CD4-positive, alpha-beta memory T cell (primary cell): ENCODE data around the gene LGI1. TPM values are rescaled to one million over a fixed set of nuclear protein-coding genes. Genes with fewer than 3 reads are reported as not detected.

Experiments used
- CTCF ChIA-PET: fragments of 350-600 bp; sonication (Branson Sonifier 250); formaldehyde crosslinking; loops from one replicate; lab custom pipeline; 2021; ENCODE audit warnings: inconsistent platforms; ENCODE audit not compliant: partially characterized antibody; lab: Charles Lee
- POLR2A ChIA-PET: fragments of 350-600 bp; sonication (Branson Sonifier 250); formaldehyde crosslinking; loops from one replicate; lab custom pipeline; 2021; ENCODE audit not compliant: partially characterized antibody; lab: Charles Lee
- DNase-seq, 5 donors: peaks; one replicate each; pipeline versions ENCODE4 v3.0.0 to v3.0.0-alpha.2; 2020 to 2022; ENCODE audit warnings: mixed read lengths in 1 of 5
- H3K27ac ChIP-seq: one replicate; pipeline ENCODE4 v1.7.0; 2013; ENCODE audit warnings: low read depth, low read length
- H3K27me3 ChIP-seq: 2 replicates; pipeline ENCODE4 v1.7.0; 2013; ENCODE audit warnings: mild to moderate bottlenecking, low read length, moderate library complexity; ENCODE audit not compliant: insufficient read depth
- H3K36me3 ChIP-seq: 2 replicates; pipeline ENCODE4 v1.7.0; 2013; ENCODE audit warnings: mild to moderate bottlenecking, low read length, moderate library complexity; ENCODE audit not compliant: insufficient read depth
- H3K4me1 ChIP-seq: 2 replicates; pipeline ENCODE4 v1.7.0; 2013; ENCODE audit warnings: mild to moderate bottlenecking, low read length, moderate library complexity; ENCODE audit not compliant: insufficient read depth
- H3K4me3 ChIP-seq, 2 donors: one replicate each; pipeline ENCODE4 v1.7.0; 2013; ENCODE audit warnings: low read length in 2 of 2, mild to moderate bottlenecking in 1 of 2
- H3K9me3 ChIP-seq, 2 donors: one replicate each; pipeline ENCODE4 v1.7.0; 2013; ENCODE audit warnings: low read length in 2 of 2, control low read depth in 1 of 2; ENCODE audit not compliant: control insufficient read depth in 1 of 2
- H3K27ac Mint-ChIP-seq, 7 donors: one replicate each; pipeline ENCODE4 v1.8.0; 2020 to 2021; ENCODE audit warnings: mixed read lengths in 7 of 7, mild to moderate bottlenecking in 6 of 7, inconsistent platforms in 3 of 7, moderate library complexity in 3 of 7
- H3K27me3 Mint-ChIP-seq, 2 donors: one replicate each; pipeline ENCODE4 v1.8.0; 2020 to 2021; ENCODE audit warnings: mixed read lengths in 2 of 2
- H3K36me3 Mint-ChIP-seq, 2 donors: one replicate each; pipeline ENCODE4 v1.8.0; 2020 to 2021; ENCODE audit warnings: mixed read lengths in 2 of 2, inconsistent platforms in 1 of 2, mild to moderate bottlenecking in 1 of 2
- H3K4me1 Mint-ChIP-seq, 4 donors: one replicate each; pipeline ENCODE4 v1.8.0; 2020 to 2021; ENCODE audit warnings: mixed read lengths in 4 of 4, mild to moderate bottlenecking in 1 of 4
- H3K4me3 Mint-ChIP-seq, 8 donors: one replicate each; pipeline ENCODE4 v1.8.0; 2020 to 2021; ENCODE audit warnings: mixed read lengths in 8 of 8, mild to moderate bottlenecking in 7 of 8, moderate library complexity in 6 of 8, inconsistent platforms in 3 of 8
- H3K9me3 Mint-ChIP-seq, 8 donors: one replicate each; pipeline ENCODE4 v1.8.0; 2020 to 2021; ENCODE audit warnings: mixed read lengths in 8 of 8, mild to moderate bottlenecking in 5 of 8, inconsistent platforms in 3 of 8, moderate library complexity in 1 of 8
- intact Hi-C: fragments of 100-400 bp; cut with micrococcal nuclease; formaldehyde crosslinking; loops from one replicate; pipeline ENCODE4 v1.15.1; 2023
- polyA plus RNA-seq, 2 donors: library from polyadenylated mRNA; unstranded; fragments of 300-500 nt; fragmentation: Illumina TruSeq; gene quantifications; one replicate each; pipeline ENCODE4 v1.2.3, GENCODE V29; 2021
- total RNA-seq, 2 experiments: library from RNA; stranded (reverse); gene quantifications; one replicate each; pipeline ENCODE4 v1.2.3, GENCODE V29; 2021

The LGI1 gene
- total and polyA plus RNA-seq, 4 experiments from 2014 or later: not detected

DNA sequence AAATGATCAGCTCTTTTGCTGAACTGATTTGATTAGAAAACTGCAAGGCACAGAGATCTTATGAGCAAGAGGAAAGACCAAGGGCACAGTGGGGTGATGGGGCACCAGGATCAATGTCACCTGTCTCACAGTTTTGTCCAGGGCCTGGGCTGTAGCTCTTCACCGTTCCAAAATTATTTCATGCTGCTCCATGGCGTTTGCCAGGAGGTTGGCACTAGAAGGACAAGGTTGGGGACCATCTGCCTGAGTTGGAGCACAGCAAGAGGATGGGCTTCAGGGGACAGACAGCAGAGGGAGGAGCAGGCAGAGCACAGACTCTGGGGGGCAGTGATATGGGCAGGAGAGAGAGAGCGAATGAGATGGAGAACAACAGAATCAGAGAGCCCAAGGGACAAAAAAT lies 37.8 kb upstream of the LGI1 start:
- intact Hi-C loops: no loop called here
- no peaks in the 10 kb centered on the region for H3K4me1 Mint-ChIP-seq

GRCh38 chr10:93722550-93722949 lies 35.2 kb upstream of the LGI1 start:
- Mint-ChIP-seq H3K9me3 (peaks cover 0 to 10% (median 0%) of the 10 kb centered on the region in 8 donors), H3K27me3 (peaks cover 22 to 41% of the 10 kb centered on the region in 2 donors), H3K36me3 (no peaks in the 10 kb centered on the region), H3K27ac (no peak overlapping the region), H3K4me1 (no peaks in the 10 kb centered on the region), H3K4me3 (no peak overlapping the region)
- no peaks in the 10 kb centered on the region for H3K36me3 ChIP-seq
- intact Hi-C loops: no loop called here
- H3K9me3 ChIP-seq: no peaks in the 10 kb centered on the region
- H3K27me3 ChIP-seq: no peaks in the 10 kb centered on the region
- CTCF ChIA-PET: no interaction called here
- no peak overlapping the region for H3K27ac ChIP-seq
- POLR2A ChIA-PET: no interaction called here
- H3K4me3 ChIP-seq: no peak overlapping the region
- no peaks in the 10 kb centered on the region for H3K4me1 ChIP-seq
- DNase-seq: no peak

More for the DNA sequence above, 37.8 kb upstream of the LGI1 start:
- no peaks in the 10 kb centered on the region for H3K36me3 ChIP-seq
- Mint-ChIP-seq H3K36me3 (no peaks in the 10 kb centered on the region), H3K27ac (peak overlapping the region in 1 of 7 donors; percentile 1), H3K27me3 (peaks cover 16 to 26% of the 10 kb centered on the region in 2 donors), H3K4me3 (no peak overlapping the region), H3K9me3 (no peaks in the 10 kb centered on the region)
- H3K9me3 ChIP-seq: no peaks in the 10 kb centered on the region
- H3K4me1 ChIP-seq: no peaks in the 10 kb centered on the region
- H3K27me3 ChIP-seq: no peaks in the 10 kb centered on the region
- POLR2A ChIA-PET: no interaction called here
- no peak overlapping the region for H3K4me3 ChIP-seq
- CTCF ChIA-PET: interaction anchor here (1.0 kb wide), 1 partner anchor 42 kb away, joined by 3 read pairs; no protein-coding TSS in a partner anchor
- H3K27ac ChIP-seq: no peak overlapping the region
- no peak for DNase-seq

GRCh38 chr10:93723153-93723552 lies 34.6 kb upstream of the LGI1 start:
- Histone ChIP-seq H3K4me3 (no peak overlapping the region), H3K9me3 (no peaks in the 10 kb centered on the region), H3K4me1 (no peaks in the 10 kb centered on the region), H3K36me3 (no peaks in the 10 kb centered on the region), H3K27me3 (no peaks in the 10 kb centered on the region), H3K27ac (no peak overlapping the region)
- CTCF ChIA-PET: no interaction called here
- Mint-ChIP-seq H3K4me3 (no peak overlapping the region), H3K36me3 (no peaks in the 10 kb centered on the region), H3K9me3 (peaks cover 0 to 10% (median 0%) of the 10 kb centered on the region in 8 donors), H3K4me1 (no peaks in the 10 kb centered on the region), H3K27me3 (peaks cover 23 to 43% of the 10 kb centered on the region in 2 donors), H3K27ac (no peak overlapping the region)
- POLR2A ChIA-PET: no interaction called here
- no peak for DNase-seq
- intact Hi-C loops: no loop called here

DNA sequence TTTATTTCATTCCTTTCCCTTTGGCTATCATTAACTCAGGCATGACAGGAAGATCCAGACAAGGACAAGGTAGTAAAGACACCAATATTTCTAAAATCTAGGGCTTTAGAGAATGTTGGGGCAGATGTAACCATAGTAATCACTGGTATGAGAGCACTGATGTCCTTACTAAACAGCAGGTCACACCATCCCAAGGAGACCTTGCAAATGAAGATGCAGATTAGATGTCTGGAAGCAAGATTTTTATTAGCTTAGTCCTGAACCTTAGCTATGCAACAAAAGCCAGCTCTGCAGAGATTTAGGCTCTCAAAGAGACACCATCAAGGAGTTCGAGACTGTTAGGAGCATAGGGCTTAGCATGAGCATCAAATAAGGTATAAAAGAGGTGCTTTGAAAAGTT lies 31.7 kb upstream of the LGI1 start:
- Mint-ChIP-seq H3K36me3 (no peaks in the 10 kb centered on the region), H3K27ac (no peak overlapping the region), H3K27me3 (peaks cover 22 to 45% of the 10 kb centered on the region in 2 donors), H3K9me3 (peaks cover 0 to 10% (median 0%) of the 10 kb centered on the region in 8 donors), H3K4me3 (no peak overlapping the region), H3K4me1 (no peaks in the 10 kb centered on the region)
- no peak overlapping the region for H3K27ac ChIP-seq
- no peak overlapping the region for H3K4me3 ChIP-seq
- no peaks in the 10 kb centered on the region for H3K4me1 ChIP-seq
- ChIA-PET POLR2A (no interaction called here), CTCF (no interaction called here)
- no peaks in the 10 kb centered on the region for H3K36me3 ChIP-seq
- no peak for DNase-seq
- no peaks in the 10 kb centered on the region for H3K27me3 ChIP-seq
- intact Hi-C loops: no loop called here
- H3K9me3 ChIP-seq: no peaks in the 10 kb centered on the region

GRCh38 chr10:93741367-93741766 lies 16.4 kb upstream of the LGI1 start:
- Histone ChIP-seq H3K9me3 (no peaks in the 10 kb centered on the region), H3K27me3 (no peaks in the 10 kb centered on the region), H3K27ac (no peak overlapping the region), H3K36me3 (no peaks in the 10 kb centered on the region), H3K4me1 (no peaks in the 10 kb centered on the region), H3K4me3 (no peak overlapping the region)
- intact Hi-C loops: no loop called here
- Mint-ChIP-seq H3K27me3 (peaks cover 6% of the 10 kb centered on the region in 2 donors), H3K9me3 (peaks cover 0 to 3% (median 0%) of the 10 kb centered on the region in 8 donors), H3K4me3 (no peak overlapping the region), H3K4me1 (peaks cover 0 to 3% (median 0%) of the 10 kb centered on the region in 4 donors), H3K36me3 (no peaks in the 10 kb centered on the region), H3K27ac (no peak overlapping the region)
- ChIA-PET CTCF (no interaction called here), POLR2A (no interaction called here)
- DNase-seq: no peak

GRCh38 chr10:93742633-93743349 lies 14.9 kb upstream of the LGI1 start:
- no peaks in the 10 kb centered on the region for H3K36me3 Mint-ChIP-seq
- no peaks in the 10 kb centered on the region for H3K27me3 ChIP-seq
- H3K4me1 ChIP-seq: no peaks in the 10 kb centered on the region
- H3K27me3 Mint-ChIP-seq: peaks cover 6% of the 10 kb centered on the region in 2 donors
- POLR2A ChIA-PET: no interaction called here
- peaks cover 0 to 3% (median 0%) of the 10 kb centered on the region in 8 donors for H3K9me3 Mint-ChIP-seq
- DNase-seq: no peak
- no peaks in the 10 kb centered on the region for H3K9me3 ChIP-seq
- H3K4me3 Mint-ChIP-seq: peak overlapping the region in 1 of 8 donors; percentile 14
- no peak overlapping the region for H3K27ac Mint-ChIP-seq
- intact Hi-C loops: no loop called here
- no peaks in the 10 kb centered on the region for H3K36me3 ChIP-seq
- H3K27ac ChIP-seq: no peak overlapping the region
- CTCF ChIA-PET: no interaction called here
- H3K4me1 Mint-ChIP-seq: peaks cover 0 to 3% (median 0%) of the 10 kb centered on the region in 4 donors
- H3K4me3 ChIP-seq: no peak overlapping the region

DNA sequence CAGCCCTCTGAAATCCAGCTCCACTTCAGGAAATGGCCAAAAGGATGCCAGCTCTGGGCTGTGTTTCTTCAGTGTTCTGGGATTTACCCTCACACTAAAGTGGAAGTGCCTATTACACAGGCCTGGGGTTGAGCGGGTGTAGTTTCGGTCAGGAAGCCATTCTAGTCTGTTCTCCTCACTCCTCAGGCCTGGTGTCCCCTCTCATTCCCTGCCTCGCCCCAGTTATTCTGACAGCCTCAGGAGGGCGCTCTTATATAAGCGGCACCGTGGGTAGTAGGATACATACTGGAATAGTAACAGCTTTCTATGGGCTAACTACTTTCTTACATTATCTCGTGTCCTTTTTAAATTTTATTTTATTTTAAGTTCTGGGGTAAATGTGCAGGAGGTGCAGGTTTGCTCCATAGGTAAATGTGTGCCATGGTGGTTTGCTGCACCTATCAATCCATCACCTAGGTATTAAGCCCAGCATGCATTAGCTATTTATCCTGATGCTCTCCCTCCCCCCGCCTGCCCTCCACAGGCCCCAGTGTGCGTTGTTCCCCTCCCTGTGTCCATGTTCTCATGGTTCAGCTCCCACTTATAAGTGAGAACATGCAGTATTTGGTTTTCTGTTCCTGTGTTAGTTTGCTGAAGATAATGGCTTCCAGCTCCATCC lies 12.2 kb upstream of the LGI1 start:
- CTCF ChIA-PET: interaction anchor here (1.1 kb wide), 2 partner anchors 175 to 576 kb away, joined by 3 read pairs; no protein-coding TSS in a partner anchor
- intact Hi-C loops: no loop called here
- H3K27me3 ChIP-seq: no peaks in the 10 kb centered on the region

More for the DNA sequence above, 12.2 kb upstream of the LGI1 start:
- no peak for DNase-seq
- H3K4me1 Mint-ChIP-seq: peaks cover 0 to 3% (median 0%) of the 10 kb centered on the region in 4 donors
- no peak overlapping the region for H3K4me3 ChIP-seq
- H3K27me3 Mint-ChIP-seq: peaks cover 7 to 8% of the 10 kb centered on the region in 2 donors
- no peaks in the 10 kb centered on the region for H3K36me3 Mint-ChIP-seq
- H3K4me3 Mint-ChIP-seq: no peak overlapping the region
- H3K9me3 ChIP-seq: no peaks in the 10 kb centered on the region
- H3K36me3 ChIP-seq: no peaks in the 10 kb centered on the region
- H3K27ac Mint-ChIP-seq: no peak overlapping the region
- no peak overlapping the region for H3K27ac ChIP-seq
- no peaks in the 10 kb centered on the region for H3K4me1 ChIP-seq
- POLR2A ChIA-PET: no interaction called here
- no peaks in the 10 kb centered on the region for H3K9me3 Mint-ChIP-seq
